GM10847 (cell line): ENCODE data around the gene USP48.

Source experiments
- POLR2A ChIP-seq: IDR thresholded peaks from 2 replicates; pipeline ENCODE4 v1.6.1; 2011; ENCODE audit not compliant: insufficient read length; ENCODE audit errors: extremely low read depth

Gene USP48

DNA sequence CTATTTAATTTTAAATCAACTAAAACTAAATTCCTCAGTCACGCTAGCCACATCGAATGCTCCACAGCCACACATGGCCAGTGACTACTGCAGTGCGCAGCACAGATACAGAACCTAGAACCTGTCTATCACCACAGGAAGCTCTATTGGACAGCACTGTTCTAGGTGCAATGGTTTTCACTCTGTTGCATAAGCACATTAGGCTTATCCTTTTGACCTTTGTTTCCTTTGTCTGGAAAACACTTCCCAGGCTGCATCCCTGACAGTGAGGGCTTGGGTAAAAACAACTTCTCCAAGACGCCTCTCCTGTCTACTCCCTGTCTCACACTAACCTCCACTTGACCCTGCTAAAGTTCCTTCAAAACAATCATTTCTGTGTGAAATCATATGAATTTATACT is 80.2 kb downstream of the USP48 start:
- TF ChIP-seq POLR2A: no peak

DNA sequence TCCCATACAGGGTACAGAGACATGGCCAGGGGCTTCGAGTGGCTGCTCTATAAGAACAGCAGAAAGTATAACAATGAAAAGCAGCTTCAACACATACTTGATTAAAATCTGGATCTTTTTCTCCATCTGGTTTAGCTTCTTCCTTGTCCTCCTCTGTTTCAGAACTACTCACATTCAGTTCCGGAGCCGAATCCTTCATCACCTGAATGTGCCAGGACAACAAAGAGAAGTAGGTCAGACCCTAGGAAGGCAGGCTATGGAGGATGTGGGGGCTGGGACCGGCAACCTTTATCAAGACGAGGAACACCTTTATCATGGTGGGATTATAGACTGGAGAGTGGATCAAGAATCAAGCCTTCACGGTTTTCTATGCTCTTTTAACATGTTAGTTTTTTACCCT is 81.5 kb downstream of the USP48 start:
- no peak for TF ChIP-seq POLR2A

DNA sequence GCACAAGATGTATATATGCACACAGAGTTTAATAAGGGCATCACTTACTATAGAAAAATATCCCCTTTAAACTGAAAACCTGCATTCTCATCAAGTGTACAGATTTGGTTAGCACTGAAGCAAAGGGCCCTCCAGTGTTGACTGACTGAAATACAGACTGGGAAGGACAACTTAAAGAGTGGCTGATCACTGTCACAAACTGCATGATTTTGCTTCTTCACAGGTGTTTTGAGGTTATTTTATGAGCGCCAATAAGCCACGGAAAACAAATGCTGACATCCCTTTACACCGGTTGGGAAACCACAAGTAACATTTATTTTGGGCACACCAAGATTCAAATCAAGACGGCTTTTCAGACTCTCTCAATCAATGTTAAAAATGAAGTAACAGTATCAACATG is 82.9 kb downstream of the USP48 start:
- TF ChIP-seq POLR2A: no peak

DNA sequence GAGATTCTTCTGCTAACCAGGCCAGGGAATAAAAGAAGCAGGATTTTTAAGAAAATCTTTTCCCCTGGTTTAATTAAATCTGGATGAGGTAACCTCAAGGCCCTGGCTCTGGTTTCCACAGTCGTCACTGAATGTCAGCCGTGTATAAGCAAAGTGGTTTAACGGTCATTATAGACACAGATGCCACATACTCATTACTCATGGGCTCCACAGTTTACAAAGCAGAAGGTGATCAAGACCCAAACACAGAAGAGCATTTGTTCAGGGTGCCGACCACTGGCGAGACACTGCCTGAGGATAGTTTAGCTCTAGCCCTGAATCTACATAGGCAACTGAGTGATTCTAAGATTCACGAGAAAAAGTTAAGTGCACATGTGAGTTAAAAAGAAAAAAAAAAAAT is 86.0 kb downstream of the USP48 start:
- no peak for TF ChIP-seq POLR2A

DNA sequence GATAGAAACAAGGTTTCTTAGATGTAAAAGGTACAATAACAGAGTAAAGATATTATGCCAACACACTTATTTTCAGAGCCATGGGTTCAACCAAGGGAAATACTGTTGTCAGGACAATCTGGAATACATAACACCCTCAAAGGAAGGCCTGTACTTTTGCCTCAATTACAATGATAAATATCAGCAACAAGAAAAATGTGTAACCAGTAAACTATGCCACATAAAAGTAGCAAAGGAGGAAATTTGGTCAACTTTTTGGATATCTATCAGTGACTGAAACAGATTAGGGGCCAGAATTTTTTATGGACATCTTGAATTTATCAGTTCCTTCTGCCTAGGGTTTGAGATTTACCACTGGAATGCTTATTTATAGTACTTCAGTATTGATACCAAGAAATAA is 89.2 kb downstream of the USP48 start:
- TF ChIP-seq POLR2A: no peak

DNA sequence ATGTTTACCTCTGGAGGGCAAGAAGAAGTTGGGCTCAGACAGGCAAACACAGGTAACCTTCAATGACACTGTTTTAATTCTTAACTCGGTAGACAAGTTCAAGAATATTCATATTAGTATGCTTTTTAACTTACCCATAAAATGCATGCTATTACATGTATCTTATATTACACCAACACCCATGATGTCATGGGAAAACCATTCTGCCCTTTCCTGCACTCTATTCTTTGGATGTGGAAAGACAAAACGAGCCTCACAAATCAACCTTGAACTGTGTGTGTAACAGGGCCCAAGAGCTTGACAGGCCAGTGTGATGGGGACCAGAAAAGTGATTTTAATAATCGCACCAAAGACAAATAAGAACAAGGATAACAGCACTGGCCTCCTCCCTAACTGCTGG is 91.2 kb downstream of the USP48 start:
- no peak for TF ChIP-seq POLR2A

DNA sequence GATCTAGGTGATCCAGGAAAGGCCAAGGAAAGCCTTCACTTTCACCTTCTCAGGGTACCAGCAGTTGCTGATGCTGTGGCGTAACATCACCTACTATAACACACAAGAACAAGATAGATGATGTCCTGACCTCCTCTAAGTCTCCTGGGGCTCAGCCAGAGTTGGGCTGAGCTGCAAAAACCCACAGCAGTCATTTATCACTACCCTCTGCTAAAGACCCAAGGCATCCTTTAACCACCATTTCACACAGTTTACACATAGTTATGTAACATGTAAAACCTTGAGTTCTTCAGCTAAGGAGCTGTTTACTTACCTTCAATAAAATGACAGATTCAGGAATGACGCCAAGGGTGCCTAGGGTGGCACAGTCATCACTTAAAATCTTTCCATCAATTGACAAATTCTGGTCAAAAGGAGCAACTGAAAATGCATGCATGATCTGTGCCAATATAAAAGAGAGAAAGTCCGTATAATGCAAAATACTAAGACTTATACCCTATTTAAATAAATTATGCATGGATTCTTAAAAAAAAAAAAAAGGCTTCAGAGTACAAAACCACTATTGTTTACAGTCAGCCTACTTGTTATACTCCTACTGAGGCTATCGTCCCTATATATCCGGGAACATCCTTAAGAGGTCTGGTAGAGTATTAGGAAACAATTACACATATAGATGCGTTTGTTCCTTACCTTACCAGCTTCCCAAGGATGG is 93.1 kb downstream of the USP48 start:
- no peak for TF ChIP-seq POLR2A

DNA sequence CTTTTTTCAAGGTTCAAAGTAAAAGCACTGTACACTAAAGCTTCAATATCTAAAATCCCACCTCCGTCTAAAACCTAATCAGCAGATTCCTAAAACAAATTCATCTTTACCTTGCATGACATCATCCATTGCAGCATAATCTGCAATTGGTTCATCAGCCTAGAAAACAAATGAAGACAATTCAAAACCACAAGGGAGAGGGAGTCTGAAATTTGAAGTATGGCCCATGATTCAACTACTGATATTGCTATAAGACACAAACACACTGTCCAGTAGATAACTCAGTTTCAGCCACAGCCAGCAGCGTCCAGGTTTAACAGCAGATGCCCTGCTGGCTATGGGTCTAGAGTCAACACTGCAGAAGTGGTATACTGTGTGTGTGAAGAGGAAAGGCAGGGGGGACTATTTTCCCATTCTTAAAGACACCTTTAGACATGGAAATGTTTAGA is 95.8 kb downstream of the USP48 start:
- TF ChIP-seq POLR2A: no peak

DNA sequence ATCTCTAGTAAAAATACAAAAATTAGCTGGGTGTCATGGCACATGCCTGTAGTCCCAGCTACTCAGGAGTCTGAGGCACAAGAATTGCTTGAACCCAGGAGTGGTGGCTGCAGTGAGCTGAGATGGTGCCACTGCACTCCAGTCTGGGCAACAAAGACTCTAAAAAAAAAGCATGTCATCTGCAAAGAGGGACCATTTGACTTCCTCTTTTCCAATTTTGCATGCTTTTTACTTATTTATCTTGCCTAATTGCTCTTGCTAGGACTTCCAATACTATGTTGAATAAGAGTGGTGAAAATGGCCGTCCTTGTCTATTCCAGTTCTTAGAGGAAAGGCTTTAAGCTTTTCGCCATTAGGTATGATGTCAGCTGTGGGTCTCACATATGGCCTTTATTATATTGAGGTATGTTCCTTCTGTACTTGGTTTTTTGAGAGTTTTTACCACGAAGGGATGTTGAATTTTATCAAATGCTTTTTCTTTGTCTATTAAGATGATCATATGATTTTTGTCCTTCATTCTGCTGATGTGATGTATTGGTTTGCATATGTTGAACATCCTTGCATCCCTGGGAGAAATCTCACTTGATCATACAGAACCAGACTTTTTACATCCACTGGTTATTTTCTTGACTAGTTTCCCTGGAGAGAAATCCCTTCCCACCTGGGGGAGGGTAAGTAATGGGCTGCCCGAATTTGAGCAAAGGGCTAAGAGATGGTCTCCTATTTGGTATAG is 96.8 kb downstream of the USP48 start:
- no peak for TF ChIP-seq POLR2A

DNA sequence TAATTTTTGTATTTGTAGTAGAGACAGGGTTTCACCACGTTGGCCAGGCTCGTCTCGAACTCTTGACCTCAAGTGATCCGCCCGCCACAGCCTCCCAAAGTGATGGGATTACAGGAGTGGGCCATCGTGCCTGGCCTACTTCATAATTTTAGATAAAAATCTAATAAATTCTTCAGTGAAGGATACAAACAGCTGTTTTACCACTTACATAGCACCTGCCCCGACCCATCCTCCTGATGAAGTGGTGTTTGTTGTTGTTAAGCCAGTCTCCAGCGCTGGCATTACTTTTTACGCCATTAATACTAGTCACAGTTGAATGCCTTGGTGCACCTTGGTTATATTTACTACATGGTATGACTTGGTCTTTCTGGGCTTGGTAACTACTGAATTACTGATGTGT is 101.5 kb downstream of the USP48 start:
- no peak for TF ChIP-seq POLR2A

DNA sequence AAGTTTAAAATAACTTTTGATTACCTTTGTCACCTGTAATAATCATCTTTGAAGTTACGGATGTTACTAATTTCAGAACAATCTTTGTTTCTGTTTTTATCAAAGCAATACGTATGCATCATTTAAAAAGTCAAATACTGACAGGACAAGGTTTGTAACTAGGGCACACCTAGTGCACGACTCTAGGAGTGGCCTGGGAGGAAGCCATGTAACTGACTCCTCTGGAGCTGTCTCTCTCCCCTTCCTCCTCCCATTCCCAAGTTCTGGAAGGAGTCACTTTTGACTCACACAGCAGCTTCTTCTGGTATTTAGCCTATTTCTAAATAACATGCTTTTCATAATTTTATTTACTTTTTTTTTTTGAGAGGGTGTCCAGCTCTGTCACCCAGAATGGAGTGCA is 102.0 kb downstream of the USP48 start:
- TF ChIP-seq POLR2A: no peak

DNA sequence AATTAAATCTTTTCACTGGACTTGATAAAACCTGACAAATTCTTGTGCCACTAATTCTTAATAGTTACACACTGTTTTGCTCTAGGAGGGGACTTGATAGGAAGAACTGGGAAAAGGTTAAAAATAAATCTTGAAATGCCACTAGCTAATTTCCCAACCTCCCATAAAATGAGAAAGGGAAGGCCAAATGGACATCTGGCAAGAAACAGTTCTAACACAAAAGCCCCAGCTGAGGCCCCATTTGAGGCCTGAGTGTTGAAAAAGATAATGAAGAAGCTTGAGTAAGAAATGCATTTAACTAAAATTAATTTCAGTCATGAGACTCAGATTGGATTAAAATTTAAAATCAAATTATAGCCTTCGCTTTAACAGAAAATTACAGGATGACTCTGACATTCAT is 102.6 kb downstream of the USP48 start:
- TF ChIP-seq POLR2A: no peak

DNA sequence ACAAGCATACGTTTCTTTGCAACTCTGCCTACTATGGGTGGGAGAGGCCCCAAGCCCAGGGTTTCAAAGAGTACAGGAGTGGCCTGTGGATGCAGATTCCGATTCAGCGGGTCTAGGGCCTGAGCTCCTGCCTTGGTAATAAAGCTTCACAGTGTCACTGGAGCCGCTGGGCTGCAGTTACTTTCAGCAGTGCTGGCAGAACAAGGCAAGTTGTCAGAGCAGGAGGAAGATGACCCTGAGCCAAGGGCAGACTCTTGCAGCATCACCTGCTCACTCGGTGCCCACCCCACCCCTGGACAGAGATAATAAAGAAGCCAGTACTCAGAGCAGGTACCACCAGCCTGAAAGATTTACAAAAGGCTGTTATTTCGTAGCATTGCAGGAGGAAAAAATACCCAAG is 105.8 kb downstream of the USP48 start:
- TF ChIP-seq POLR2A: no peak

DNA sequence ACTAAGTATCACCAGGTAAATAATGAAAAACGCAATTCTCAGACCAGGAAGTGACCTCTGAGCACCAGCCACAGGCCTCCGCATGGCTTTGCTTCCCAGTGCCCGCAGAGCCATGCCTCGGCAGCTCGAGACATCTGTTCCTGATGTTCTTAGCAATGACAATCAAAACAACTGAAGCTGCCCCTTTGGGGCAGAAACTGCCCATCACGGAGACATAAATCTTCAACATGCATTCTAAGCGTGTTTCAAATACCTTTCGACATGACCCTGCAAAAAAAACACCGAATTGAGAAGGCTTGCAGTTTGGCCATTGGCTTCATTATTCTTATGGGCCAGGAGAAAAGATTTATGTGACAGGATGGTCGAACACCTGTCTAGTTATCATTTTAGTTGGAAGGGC is 108.0 kb downstream of the USP48 start:
- no peak for TF ChIP-seq POLR2A

DNA sequence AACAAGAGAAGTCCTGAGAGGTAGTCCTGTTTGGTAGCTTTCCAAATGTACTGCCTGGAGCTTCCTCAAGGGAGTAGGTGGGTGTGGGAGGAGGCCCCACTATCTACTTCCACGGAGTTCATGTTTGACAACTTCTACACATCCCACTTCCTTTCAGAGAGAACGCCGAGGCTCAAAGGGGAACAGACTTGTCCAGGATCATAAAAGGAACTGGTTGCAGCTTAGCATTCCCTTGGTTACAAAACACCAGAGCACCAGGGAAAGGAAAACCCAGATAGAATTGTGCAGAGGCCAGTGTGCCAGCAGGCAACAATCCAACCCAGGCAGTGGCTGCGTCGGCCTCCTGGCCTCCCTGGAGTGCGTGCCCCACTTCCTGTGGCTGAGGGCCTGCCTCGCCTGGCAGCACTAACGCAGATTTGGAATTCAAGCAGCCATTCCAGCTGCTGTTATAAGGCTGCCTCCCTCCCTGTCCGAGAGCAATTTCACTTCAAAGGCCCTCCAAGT is 109.6 kb downstream of the USP48 start:
- no peak for TF ChIP-seq POLR2A

DNA sequence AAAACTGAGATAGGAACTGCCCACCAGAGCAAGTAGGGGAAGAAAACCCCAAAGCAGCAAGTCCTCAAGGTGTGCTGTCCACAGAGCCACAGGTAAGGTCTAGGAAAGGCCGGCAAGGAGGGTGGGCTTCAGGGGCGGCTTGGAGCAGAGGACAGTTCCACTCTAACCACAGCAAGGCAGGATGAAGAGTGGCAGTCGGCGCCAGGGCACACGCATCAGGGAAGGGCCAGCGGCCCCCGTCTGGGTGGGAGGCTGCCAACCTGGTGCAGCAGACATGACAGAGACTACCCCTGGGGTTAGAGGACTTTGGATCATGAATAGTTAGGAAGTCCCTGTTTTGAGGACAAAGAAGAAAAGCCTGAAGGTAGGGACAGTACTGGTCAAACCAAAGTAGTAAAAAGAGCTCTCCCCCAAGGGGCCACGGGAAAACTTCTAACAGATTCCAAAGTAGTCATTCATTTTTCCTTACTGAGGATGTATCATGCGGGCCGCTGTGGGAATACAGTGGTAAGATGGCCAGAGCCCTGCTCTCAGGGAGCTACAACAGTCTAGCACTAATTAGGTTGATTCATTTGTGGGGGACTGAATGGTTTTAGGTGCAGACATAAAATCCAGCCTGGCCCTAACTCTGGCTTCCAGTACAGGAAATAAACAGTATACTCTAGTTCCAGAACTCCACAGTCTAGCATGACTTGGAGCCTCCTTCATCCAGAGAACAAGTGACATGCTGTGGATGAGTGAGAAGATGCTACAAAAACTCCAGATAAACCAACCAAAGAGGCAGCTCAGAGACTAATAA is 110.3 kb downstream of the USP48 start:
- TF ChIP-seq POLR2A: no peak
